HEK293 (cell line): ENCODE results near the gene PCID2.

Experiments
- CTCF ChIP-seq: fragments of 450-650 bp; formaldehyde crosslinking; IDR thresholded peaks from 2 replicates; pipeline ENCODE4 v1.5.1; 2016; ENCODE audit warnings: missing biosample characterization, missing genetic modification characterization
- ZNF274 ChIP-seq, 2 experiments: fragments of 200-500 bp in 1 of 2; fragments of 450-650 bp in 1 of 2; sonication (Bioruptor generic) in 1 of 2; formaldehyde crosslinking in 1 of 2; IDR thresholded peaks; 2 replicates each; pipeline versions ENCODE4 v1.5.1 to v1.6.1; 2014 to 2016; ENCODE audit warnings: borderline replicate concordance in 1 of 2, inconsistent platforms in 1 of 2, low read length in 1 of 2, missing biosample characterization in 1 of 2, missing genetic modification characterization in 1 of 2
- ZNF324 ChIP-seq: fragments of 450-650 bp; formaldehyde crosslinking; IDR thresholded peaks from 2 replicates; pipeline ENCODE4 v1.5.1; 2016; ENCODE audit warnings: missing biosample characterization, missing genetic modification characterization
- ZNF501 ChIP-seq: fragments of 450-650 bp; formaldehyde crosslinking; IDR thresholded peaks from 2 replicates; pipeline ENCODE4 v1.5.1; 2016; ENCODE audit warnings: missing biosample characterization, missing genetic modification characterization
- ZNF677 ChIP-seq: fragments of 450-650 bp; IDR thresholded peaks from 2 replicates; pipeline ENCODE4 v1.5.0; 2018; ENCODE audit warnings: missing biosample characterization, mild to moderate bottlenecking, missing genetic modification characterization, moderate library complexity
- ZNF701 ChIP-seq: fragments of 450-650 bp; formaldehyde crosslinking; IDR thresholded peaks from 2 replicates; pipeline ENCODE4 v1.5.1; 2016; ENCODE audit warnings: missing biosample characterization, missing genetic modification characterization
- ZNF791 ChIP-seq: fragments of 450-650 bp; formaldehyde crosslinking; IDR thresholded peaks from 2 replicates; pipeline ENCODE4 v1.5.1; 2016; ENCODE audit warnings: missing biosample characterization, missing genetic modification characterization
- ZSCAN30 ChIP-seq: fragments of 450-650 bp; IDR thresholded peaks from 2 replicates; pipeline ENCODE4 v1.5.1; 2018; ENCODE audit warnings: missing biosample characterization, mild to moderate bottlenecking, missing genetic modification characterization, moderate library complexity

- TF ChIP-seq ZNF791 (tag by site-specific recombination), result no peak
- TF ChIP-seq CTCF (tag by site-specific recombination), result no peak
- no peak for TF ChIP-seq ZNF677 (tag by site-specific recombination)
- no peak for TF ChIP-seq ZNF501 (tag by site-specific recombination)
- TF ChIP-seq ZSCAN30 (tag by site-specific recombination), result no peak
- no peak for TF ChIP-seq ZNF324 (tag by site-specific recombination)
- TF ChIP-seq ZNF274 (IDR thresholded peaks at IDR 0.05; ENCODE audit: low read length), result no peak
- no peak for TF ChIP-seq ZNF274 (tag by site-specific recombination; IDR thresholded peaks at IDR 0.05; ENCODE audit: borderline replicate concordance)
- no peak for TF ChIP-seq ZNF701 (tag by site-specific recombination)
These were observed 11.3 kb downstream of the PCID2 start for GRCh38 chr13:113196970-113197737.
